Activated CD8-positive, alpha-beta memory T cell treated with anti-CD3 and anti-CD28 coated beads for 4 hours (primary cell): ENCODE measurements around the gene AFAP1.
A peak's percentile ranks its signal among the peaks of the same experiment; 100 is the strongest.

Experiments used
- DNase-seq, 2 donors: peaks; one replicate each; pipeline ENCODE4 v3.0.0-alpha.2; 2020; ENCODE audit warnings: low read depth in 2 of 2

AFAP1 gene

DNA sequence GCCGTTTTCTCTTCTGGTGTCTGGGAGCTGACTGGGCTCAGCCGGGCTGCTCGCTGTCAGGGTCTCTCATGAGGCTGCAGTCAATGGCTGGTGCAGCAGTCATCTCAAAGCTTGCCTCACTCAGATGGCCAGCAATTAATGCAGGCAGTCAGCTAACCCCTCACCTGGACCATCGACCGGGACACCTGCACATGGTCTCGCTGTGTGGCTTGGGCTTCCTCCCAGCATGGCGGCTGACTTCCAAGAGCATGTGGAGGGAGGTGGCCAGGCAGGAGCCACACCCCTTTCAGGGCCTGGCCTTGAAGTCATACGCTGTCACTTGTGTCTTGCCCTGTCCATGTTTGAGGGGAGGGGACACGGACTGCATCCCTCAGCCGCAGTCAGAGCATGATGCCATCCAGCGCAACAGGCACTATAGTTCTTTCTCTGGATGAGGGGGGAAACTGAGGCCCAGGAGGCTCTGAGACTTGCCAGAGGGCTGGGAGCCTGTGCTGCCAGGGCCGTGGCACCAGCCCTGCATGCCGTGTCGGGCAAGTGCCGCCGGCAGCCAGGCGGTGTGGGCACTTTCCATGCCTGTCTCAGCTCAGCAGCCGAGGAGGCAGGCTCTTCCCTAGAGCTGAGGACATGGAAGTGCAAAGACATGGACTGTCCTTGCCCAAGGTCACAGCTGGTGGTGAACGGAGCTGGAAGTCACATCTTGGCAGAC is 201.8 kb downstream of the AFAP1 start:
- no peak for DNase-seq

- DNase-seq, result no peak
Observed at GRCh38 chr4:7737268-7737645, 202.4 kb downstream of the AFAP1 start.

GRCh38 chr4:7736436-7737267 is 203.0 kb downstream of the AFAP1 start:
- DNase-seq, result no peak

GRCh38 chr4:7735961-7736360 is 203.7 kb downstream of the AFAP1 start:
- DNase-seq, result no peak

DNA sequence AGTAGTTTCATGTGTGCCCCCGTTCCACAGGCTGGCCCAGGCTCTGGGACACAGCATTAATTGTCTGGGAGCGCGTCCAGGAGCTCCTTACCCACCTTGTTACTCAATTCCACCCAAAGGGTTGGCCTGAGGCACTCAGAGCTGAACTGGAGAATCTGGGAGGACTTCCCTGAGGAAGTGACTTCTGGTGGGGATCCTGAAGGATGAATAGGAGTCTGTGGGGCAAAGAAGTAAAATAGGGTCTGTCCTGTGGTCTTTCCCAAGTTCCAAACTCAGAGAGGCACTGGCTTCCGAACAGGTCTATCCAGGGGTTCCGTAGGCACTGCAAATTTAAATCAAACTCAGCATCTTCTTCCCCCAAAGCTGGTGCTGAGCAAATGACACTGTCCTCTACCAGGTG is 204.3 kb downstream of the AFAP1 start:
- DNase-seq, result no peak

DNA sequence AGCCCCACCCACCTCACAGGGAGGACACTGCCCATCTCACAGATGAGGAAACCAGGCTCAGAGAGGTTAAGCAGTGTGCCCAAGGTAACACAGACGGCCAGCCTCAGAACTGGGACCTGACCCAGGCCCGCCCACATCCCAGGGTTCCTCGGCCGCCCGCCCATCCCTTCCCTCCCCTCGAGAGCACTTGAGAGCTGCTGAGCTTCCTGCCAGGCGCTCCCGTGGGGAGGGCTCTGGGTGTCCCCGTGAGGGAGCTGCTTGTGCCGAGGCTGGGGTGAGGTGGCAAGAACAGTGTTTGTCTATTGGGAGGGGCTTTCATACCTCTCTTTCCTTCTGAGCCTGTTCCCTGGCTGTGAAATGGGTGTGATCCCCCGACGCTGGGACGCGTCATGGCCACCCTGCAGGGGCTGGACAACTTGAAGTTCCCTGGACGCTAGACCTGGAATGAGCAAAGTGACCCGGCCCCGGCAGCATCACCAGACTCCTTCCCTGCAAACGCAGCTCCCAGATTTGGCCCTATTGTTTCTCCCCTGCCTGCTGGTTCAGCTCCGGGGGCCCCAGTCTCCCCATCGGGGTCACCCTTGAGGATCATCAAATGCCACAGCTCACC is 204.9 kb downstream of the AFAP1 start:
- no peak for DNase-seq

GRCh38 chr4:7733801-7734650 is 205.6 kb downstream of the AFAP1 start:
- DNase-seq, result no peak

- no peak for DNase-seq
Observed at GRCh38 chr4:7733201-7733600, 206.5 kb downstream of the AFAP1 start.

DNA sequence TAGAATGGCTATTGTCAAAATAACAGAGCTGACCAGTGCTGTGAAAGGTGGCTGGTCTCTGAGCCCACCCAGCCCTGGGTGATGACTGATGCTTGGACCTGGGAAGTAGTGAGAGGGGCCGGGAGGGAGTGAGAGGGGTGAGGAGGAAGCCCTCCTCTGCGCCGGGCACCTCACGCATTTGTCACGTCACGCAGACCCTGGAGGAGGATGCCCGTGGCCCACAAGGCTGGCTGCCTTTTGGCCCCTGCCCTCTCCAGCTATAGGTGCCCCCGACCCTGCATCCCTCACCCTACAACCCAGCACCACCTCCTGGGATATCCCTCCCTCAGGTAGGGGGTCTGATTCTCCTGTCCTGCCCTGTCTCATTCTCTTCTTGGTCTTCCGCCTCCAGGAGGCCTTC is 207.4 kb downstream of the AFAP1 start:
- DNase-seq, result no peak

DNA sequence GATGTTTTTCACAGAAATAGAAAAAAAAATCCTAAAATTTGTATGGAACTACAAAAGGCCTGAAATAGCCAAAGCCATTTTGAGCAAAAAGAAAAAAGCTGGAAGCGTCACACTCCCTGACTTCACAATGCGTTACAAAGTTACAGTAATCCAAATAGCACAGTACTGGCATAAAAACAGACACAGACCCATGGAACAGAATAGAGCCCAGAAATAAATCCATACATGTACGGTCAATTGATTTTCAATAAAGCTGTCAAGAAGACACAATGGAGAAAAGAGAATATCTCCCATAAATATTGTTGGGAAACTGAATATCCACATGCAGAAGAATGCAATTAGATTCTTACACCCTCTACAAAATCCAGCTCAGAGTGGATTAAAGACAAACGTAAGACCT is 208.2 kb downstream of the AFAP1 start:
- DNase-seq, result no peak

DNA sequence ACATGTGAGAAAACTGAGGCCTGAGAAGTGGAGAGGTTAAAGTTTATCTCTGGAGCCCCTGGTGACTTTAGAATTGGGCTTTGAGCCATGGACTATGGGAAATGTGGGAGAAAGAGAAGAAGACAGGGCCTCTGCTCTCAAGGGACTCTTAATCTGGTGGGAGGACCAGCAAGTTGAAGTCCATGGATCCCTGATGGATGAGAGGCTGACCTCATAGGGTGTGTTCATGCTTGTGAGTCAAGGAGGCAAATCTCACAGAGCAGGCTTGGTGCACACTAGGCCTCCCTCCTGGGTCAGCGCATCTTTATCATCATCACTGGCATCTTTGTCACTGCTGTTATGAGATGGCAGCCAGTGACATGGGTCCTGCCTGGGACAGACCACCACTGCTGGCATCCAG is 211.9 kb downstream of the AFAP1 start:
- DNase-seq, result no peak

- no peak for DNase-seq
Observed at GRCh38 chr4:7726665-7727413, 212.8 kb downstream of the AFAP1 start.

GRCh38 chr4:7725951-7726350 is 213.7 kb downstream of the AFAP1 start:
- DNase-seq, result no peak

DNA sequence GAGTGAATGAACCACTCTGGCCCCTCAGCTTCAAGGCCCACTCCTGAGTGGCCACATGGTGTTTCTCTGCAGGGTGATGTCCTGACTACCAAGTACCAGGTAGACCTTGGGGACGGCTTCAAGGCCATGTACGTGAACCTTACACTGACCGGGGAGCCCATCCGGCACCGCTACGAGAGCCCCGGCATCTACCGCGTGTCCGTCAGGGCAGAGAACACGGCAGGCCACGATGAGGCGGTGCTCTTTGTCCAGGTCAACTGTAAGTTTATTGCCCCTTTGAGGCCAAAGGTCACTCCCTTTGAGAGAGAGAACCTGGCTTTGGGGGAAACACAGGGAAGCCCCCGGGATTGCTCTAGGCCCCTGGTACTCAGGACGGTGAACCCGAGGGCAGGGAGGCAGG is 216.0 kb downstream of the AFAP1 start:
- DNase-seq, result no peak

DNA sequence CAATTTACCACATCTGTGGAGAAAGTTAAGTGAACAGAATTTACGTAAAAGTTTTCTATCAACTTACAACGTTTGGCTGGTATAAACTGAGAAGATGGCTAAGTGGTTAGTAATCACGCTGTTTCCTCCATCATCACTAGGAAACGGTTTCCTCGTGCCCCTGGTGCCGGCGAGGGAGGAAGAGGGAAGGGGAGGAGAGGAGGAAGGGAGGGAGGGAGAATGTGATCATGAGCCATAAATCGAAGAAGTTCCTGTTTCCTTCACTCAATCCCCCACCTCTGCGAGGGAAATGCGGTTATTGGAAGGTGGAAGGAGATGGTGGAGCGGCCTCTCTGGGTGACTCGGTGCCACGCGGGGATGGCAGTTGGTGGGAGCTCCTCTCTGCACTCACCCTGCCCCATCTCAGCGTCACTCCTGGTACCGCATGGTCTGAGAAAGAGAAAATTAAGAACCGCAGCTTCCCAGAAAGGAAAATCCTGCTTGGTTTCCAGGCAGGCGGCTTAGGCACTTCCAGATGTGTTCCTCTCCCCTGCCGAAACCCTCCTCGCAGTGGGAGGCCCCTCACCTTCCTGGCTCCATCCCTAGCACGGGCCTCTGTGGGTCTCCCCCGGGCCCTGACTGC is 216.8 kb downstream of the AFAP1 start:
- no peak for DNase-seq

- no peak for DNase-seq
Observed at GRCh38 chr4:7721984-7722551, 217.6 kb downstream of the AFAP1 start.

- peak; percentile 20 to 35 for DNase-seq
Observed at GRCh38 chr4:7719354-7720174, 220.1 kb downstream of the AFAP1 start.

GRCh38 chr4:7717946-7718490 is 221.6 kb downstream of the AFAP1 start:
- DNase-seq, result no peak

GRCh38 chr4:7717161-7717560 is 222.5 kb downstream of the AFAP1 start:
- no peak for DNase-seq
